Activated gamma-delta T cell (primary cell): ENCODE measurements around the gene ADAMTS1.

Experiments
- DNase-seq: peaks from one replicate; lab custom pipeline; 2025; lab: John Stamatoyannopoulos, UW

The ADAMTS1 gene

GRCh38 chr21:26844258-26845065, 747 bp downstream of the ADAMTS1 start:
- DNase-seq: peak; percentile 19

GRCh38 chr21:26843933-26844257, 1.3 kb downstream of the ADAMTS1 start:
- DNase-seq: no peak

- no peak for DNase-seq
Measured at GRCh38 chr21:26842974-26843932, 2.0 kb downstream of the ADAMTS1 start.

- DNase-seq: no peak
Measured at GRCh38 chr21:26842300-26842699, 2.9 kb downstream of the ADAMTS1 start.

GRCh38 chr21:26840912-26841311, 4.3 kb downstream of the ADAMTS1 start:
- no peak for DNase-seq

- DNase-seq: no peak
Measured at GRCh38 chr21:26840201-26840600, 5.0 kb downstream of the ADAMTS1 start.

- no peak for DNase-seq
Measured at GRCh38 chr21:26837539-26837938, 7.7 kb downstream of the ADAMTS1 start.

GRCh38 chr21:26836528-26836927, 8.7 kb downstream of the ADAMTS1 start:
- DNase-seq: no peak

- DNase-seq: no peak
Measured at GRCh38 chr21:26835714-26836265, 9.4 kb downstream of the ADAMTS1 start.

- DNase-seq: no peak
Measured at GRCh38 chr21:26835027-26835713, 10.0 kb downstream of the ADAMTS1 start.

GRCh38 chr21:26834181-26834905, 10.9 kb downstream of the ADAMTS1 start:
- no peak for DNase-seq

- DNase-seq: no peak
Measured at GRCh38 chr21:26833460-26833939, 11.7 kb downstream of the ADAMTS1 start.

- no peak for DNase-seq
Measured at GRCh38 chr21:26833011-26833410, 12.2 kb downstream of the ADAMTS1 start.

GRCh38 chr21:26832546-26832945, 12.7 kb downstream of the ADAMTS1 start:
- DNase-seq: no peak

- DNase-seq: no peak
Measured at GRCh38 chr21:26826801-26827200, 18.4 kb downstream of the ADAMTS1 start.

- no peak for DNase-seq
Measured at GRCh38 chr21:26820509-26820908, 24.7 kb downstream of the ADAMTS1 start.

GRCh38 chr21:26819740-26820324, 25.4 kb downstream of the ADAMTS1 start:
- DNase-seq: no peak

GRCh38 chr21:26818906-26819305, 26.3 kb downstream of the ADAMTS1 start:
- DNase-seq: no peak

- DNase-seq: no peak
Measured at GRCh38 chr21:26815197-26815596, 30.0 kb downstream of the ADAMTS1 start.

- no peak for DNase-seq
Measured at GRCh38 chr21:26814386-26814785, 30.8 kb downstream of the ADAMTS1 start.
